NCI-H1417 treated with DMSO at 0.1 percent for 48 hours (cell line): Measurements from ENCODE around the gene DYNLRB1.

Experiments used
- DNase-seq: peaks from one replicate; lab custom pipeline; 2025; lab: John Stamatoyannopoulos, UW

Gene DYNLRB1

GRCh38 chr20:34579191-34579978, 63.2 kb downstream of the DYNLRB1 start:
- no peak for DNase-seq

GRCh38 chr20:34579979-34580940, 64.0 kb downstream of the DYNLRB1 start:
- no peak for DNase-seq

- DNase-seq = no peak
Measured at GRCh38 chr20:34581341-34582184, 65.3 kb downstream of the DYNLRB1 start.

- DNase-seq = no peak
Measured at GRCh38 chr20:34582221-34582620, 66.0 kb downstream of the DYNLRB1 start.

DNA sequence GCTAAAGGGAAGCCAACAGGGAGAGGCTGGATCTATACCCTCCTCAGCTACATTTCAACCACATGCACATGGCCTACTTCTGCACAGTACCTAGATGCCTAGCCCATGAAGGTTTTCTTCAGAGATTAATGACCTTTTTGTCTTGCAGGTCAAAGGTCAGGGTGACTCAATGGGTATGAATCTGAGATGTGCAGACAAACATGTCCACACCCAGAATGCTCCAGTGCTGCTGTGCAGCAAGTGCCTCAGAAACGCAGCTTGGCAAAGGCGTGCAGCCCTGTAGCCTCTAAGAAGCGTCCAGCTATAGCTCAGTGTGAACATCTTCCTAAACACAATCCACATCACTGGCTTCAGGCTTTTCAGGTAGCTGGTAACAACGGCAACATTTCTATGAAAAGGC, 66.7 kb downstream of the DYNLRB1 start:
- no peak for DNase-seq

DNA sequence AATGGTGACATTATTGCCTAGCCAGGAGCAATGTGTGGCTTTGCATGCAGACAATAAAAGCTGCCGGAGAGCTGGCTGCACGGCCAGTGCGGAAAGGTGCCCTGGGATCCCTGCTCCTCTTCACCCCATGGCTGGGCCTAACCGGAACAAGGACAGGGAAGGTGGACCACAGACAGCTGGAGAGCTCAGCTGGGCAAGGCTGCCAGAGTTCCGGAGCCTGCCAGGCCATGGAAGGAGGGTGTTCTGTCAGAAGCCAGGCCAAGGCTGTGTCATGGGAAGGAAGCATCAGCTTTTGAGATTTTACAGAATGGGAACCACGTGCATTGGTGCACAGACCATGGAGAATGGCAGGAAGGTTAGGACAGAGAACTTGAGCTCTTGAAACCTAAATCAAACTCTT, 67.3 kb downstream of the DYNLRB1 start:
- no peak for DNase-seq

- no peak for DNase-seq
Measured at GRCh38 chr20:34585019-34585418, 68.8 kb downstream of the DYNLRB1 start.

DNA sequence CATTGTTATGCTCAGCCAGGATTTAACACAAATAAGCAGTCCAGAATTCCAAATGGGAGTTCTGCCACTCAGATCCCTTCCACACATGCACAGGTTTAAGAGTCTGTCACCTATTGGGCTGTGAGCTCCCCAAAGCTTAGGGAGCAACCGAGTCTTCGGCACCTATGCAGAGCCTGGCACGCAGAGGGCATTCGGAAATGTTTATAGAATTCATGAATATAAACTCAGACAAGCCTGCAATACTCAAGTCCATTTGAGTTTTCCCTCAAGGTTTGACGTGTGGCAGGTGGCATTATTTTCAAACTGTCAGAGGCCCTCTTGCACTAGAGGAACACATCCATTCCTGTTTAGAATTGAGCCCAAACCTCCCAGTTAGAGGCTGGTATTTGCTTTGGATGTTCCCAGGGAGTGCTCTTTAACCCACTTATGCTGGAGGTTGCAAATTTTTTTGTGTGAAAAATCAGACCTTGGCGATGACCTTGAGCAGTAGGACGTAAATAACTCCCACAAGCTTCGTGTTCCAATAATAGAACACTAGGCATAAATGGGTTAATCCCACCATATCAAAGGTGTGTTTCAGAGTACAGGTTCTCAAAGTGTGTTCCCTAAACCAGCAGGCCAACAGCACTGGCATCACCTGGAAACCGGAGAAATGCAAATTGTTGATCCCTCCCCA, 70.4 kb downstream of the DYNLRB1 start:
- no peak for DNase-seq
